Measurements from ENCODE around the gene SOX3. TPM values are rescaled to one million over a fixed set of nuclear protein-coding genes. Genes with fewer than 3 reads are reported as not detected.

SOX3 gene
- total RNA-seq, 5 donors from 2014 or later (not counting 1 experiment from before 2014, with no cell fraction given) = not detected

- Histone ChIP-seq H3K36me3 (ENCODE audit: control insufficient read depth in 2 of 2, extremely low read depth in 1 of 2, insufficient read depth in 1 of 2, low read length in 1 of 2) (no peaks in the 10 kb centered on the region), H3K27me3 (replicated peaks in 1 of 2; ENCODE audit: control insufficient read depth in 2 of 2, extremely low read depth in 1 of 2, insufficient read depth in 2 of 2, low read length in 1 of 2) (peaks cover 10 to 68% of the 10 kb centered on the region in 2 experiments), H3K9me3 (no peaks in the 10 kb centered on the region), H3K4me1 (ENCODE audit: control insufficient read depth in 1 of 2, extremely low read depth in 1 of 2, insufficient read depth in 2 of 2, low read length in 2 of 2) (peaks cover 2 to 4% of the 10 kb centered on the region in 2 experiments), H3K4me3 (ENCODE audit: control insufficient read depth in 1 of 2, extremely low read depth in 1 of 2, low read length in 1 of 2) (no peak overlapping the region), H3K27ac (ENCODE audit: low read length) (no peak overlapping the region)
- H3K9me3 Mint-ChIP-seq = no peaks in the 10 kb centered on the region
- DNase-seq (no peak), ATAC-seq (replicated peaks in 1 of 4) (no peak)
- ChIA-PET POLR2A (no interaction called here), CTCF (no interaction called here)
- H3K36me3 Mint-ChIP-seq = no peaks in the 10 kb centered on the region
- H3K27me3 Mint-ChIP-seq = peaks cover 44 to 57% of the 10 kb centered on the region in 2 donors
- peaks cover 0 to 7% (median 6%) of the 10 kb centered on the region in 3 donors for H3K4me1 Mint-ChIP-seq
- WGBS (ENCODE audit: insufficient coverage) = 9% methylated on average over 16 of the region's 36 CpGs
- no peak overlapping the region for H3K4me3 Mint-ChIP-seq
- no peak overlapping the region for H3K27ac Mint-ChIP-seq
Measured at GRCh38 chrX:140507223-140507981, 2.5 kb upstream of the SOX3 start.

- no peak overlapping the region for H3K4me3 ChIP-seq (ENCODE audit: control insufficient read depth in 1 of 2, extremely low read depth in 1 of 2, low read length in 1 of 2)
- ChIA-PET POLR2A (no interaction called here), CTCF (no interaction called here)
- no peak overlapping the region for H3K27ac ChIP-seq (ENCODE audit: low read length)
- no peaks in the 10 kb centered on the region for H3K36me3 ChIP-seq (ENCODE audit: control insufficient read depth in 2 of 2, extremely low read depth in 1 of 2, insufficient read depth in 1 of 2, low read length in 1 of 2)
- Mint-ChIP-seq H3K4me1 (peaks cover 0 to 10% (median 6%) of the 10 kb centered on the region in 3 donors), H3K27me3 (peaks cover 44 to 65% of the 10 kb centered on the region in 2 donors), H3K36me3 (no peaks in the 10 kb centered on the region), H3K9me3 (no peaks in the 10 kb centered on the region), H3K4me3 (peak overlapping the region in 1 of 3 donors; percentile 37), H3K27ac (no peak overlapping the region)
- ATAC-seq (replicated peaks in 1 of 4) = no peak
- WGBS (ENCODE audit: insufficient coverage) = 9% methylated on average over 28 of the region's 63 CpGs
- peaks cover 2 to 4% of the 10 kb centered on the region in 2 experiments for H3K4me1 ChIP-seq (ENCODE audit: control insufficient read depth in 1 of 2, extremely low read depth in 1 of 2, insufficient read depth in 2 of 2, low read length in 2 of 2)
- no peaks in the 10 kb centered on the region for H3K9me3 ChIP-seq
- peaks cover 5 to 77% of the 10 kb centered on the region in 2 experiments for H3K27me3 ChIP-seq (replicated peaks in 1 of 2; ENCODE audit: control insufficient read depth in 2 of 2, extremely low read depth in 1 of 2, insufficient read depth in 2 of 2, low read length in 1 of 2)
- DNase-seq = no peak
Measured at GRCh38 chrX:140505421-140506337, 810 bp upstream of the SOX3 start.

GRCh38 chrX:140503714-140504351 is 1.0 kb downstream of the SOX3 start:
- DNase-seq (no peak), ATAC-seq (replicated peaks in 1 of 4) (no peak)
- Histone ChIP-seq H3K27me3 (replicated peaks in 1 of 2; ENCODE audit: control insufficient read depth in 2 of 2, extremely low read depth in 1 of 2, insufficient read depth in 2 of 2, low read length in 1 of 2) (peaks cover 7 to 70% of the 10 kb centered on the region in 2 experiments), H3K27ac (ENCODE audit: low read length) (no peak overlapping the region), H3K36me3 (ENCODE audit: control insufficient read depth in 2 of 2, extremely low read depth in 1 of 2, insufficient read depth in 1 of 2, low read length in 1 of 2) (no peaks in the 10 kb centered on the region), H3K4me3 (ENCODE audit: control insufficient read depth in 1 of 2, extremely low read depth in 1 of 2, low read length in 1 of 2) (no peak overlapping the region), H3K4me1 (ENCODE audit: control insufficient read depth in 1 of 2, extremely low read depth in 1 of 2, insufficient read depth in 2 of 2, low read length in 2 of 2) (peaks cover 2 to 4% of the 10 kb centered on the region in 2 experiments), H3K9me3 (no peaks in the 10 kb centered on the region)
- H3K27ac Mint-ChIP-seq = no peak overlapping the region
- ChIA-PET CTCF (interaction anchor here in 1 of 2 donors (0.6 kb wide), 1 partner anchor 367 kb away, joined by 6 read pairs; no protein-coding TSS in a partner anchor), POLR2A (no interaction called here)
- no peaks in the 10 kb centered on the region for H3K9me3 Mint-ChIP-seq
- H3K4me3 Mint-ChIP-seq = peak overlapping the region in 1 of 3 donors; percentile 57
- WGBS (ENCODE audit: insufficient coverage) = 7% methylated on average over 62 of the region's 92 CpGs
- H3K4me1 Mint-ChIP-seq = peaks cover 0 to 10% (median 6%) of the 10 kb centered on the region in 3 donors
- peaks cover 48 to 62% of the 10 kb centered on the region in 2 donors for H3K27me3 Mint-ChIP-seq
- H3K36me3 Mint-ChIP-seq = no peaks in the 10 kb centered on the region

GRCh38 chrX:140503238-140503601 is 1.6 kb downstream of the SOX3 start:
- H3K27ac ChIP-seq (ENCODE audit: low read length) = no peak overlapping the region
- ATAC-seq (replicated peaks in 1 of 4) (no peak), DNase-seq (no peak)
- Mint-ChIP-seq H3K36me3 (no peaks in the 10 kb centered on the region), H3K4me3 (peak overlapping the region in 2 of 3 donors; percentile 48 to 57), H3K27me3 (peaks cover 50 to 61% of the 10 kb centered on the region in 2 donors), H3K4me1 (peaks cover 0 to 10% (median 6%) of the 10 kb centered on the region in 3 donors), H3K9me3 (no peaks in the 10 kb centered on the region), H3K27ac (no peak overlapping the region)
- H3K27me3 ChIP-seq (replicated peaks in 1 of 2; ENCODE audit: control insufficient read depth in 2 of 2, extremely low read depth in 1 of 2, insufficient read depth in 2 of 2, low read length in 1 of 2) = peaks cover 7 to 64% of the 10 kb centered on the region in 2 experiments
- POLR2A ChIA-PET = no interaction called here
- 20% methylated on average over 1 of the region's 14 CpGs for WGBS (ENCODE audit: insufficient coverage)
- no peaks in the 10 kb centered on the region for H3K36me3 ChIP-seq (ENCODE audit: control insufficient read depth in 2 of 2, extremely low read depth in 1 of 2, insufficient read depth in 1 of 2, low read length in 1 of 2)
- CTCF ChIA-PET = interaction anchor here in 1 of 2 donors (0.6 kb wide), 1 partner anchor 367 kb away, joined by 6 read pairs; no protein-coding TSS in a partner anchor
- peaks cover 2 to 4% of the 10 kb centered on the region in 2 experiments for H3K4me1 ChIP-seq (ENCODE audit: control insufficient read depth in 1 of 2, extremely low read depth in 1 of 2, insufficient read depth in 2 of 2, low read length in 2 of 2)
- no peaks in the 10 kb centered on the region for H3K9me3 ChIP-seq
- no peak overlapping the region for H3K4me3 ChIP-seq (ENCODE audit: control insufficient read depth in 1 of 2, extremely low read depth in 1 of 2, low read length in 1 of 2)

GRCh38 chrX:140502491-140503237 is 2.2 kb downstream of the SOX3 start:
- ChIA-PET POLR2A (no interaction called here), CTCF (interaction anchor here in 1 of 2 donors (0.6 kb wide), 1 partner anchor 366 kb away, joined by 6 read pairs; no protein-coding TSS in a partner anchor)
- peaks cover 0 to 10% (median 6%) of the 10 kb centered on the region in 3 donors for H3K4me1 Mint-ChIP-seq
- peaks cover 55 to 58% of the 10 kb centered on the region in 2 donors for H3K27me3 Mint-ChIP-seq
- ATAC-seq (replicated peaks in 1 of 4) (no peak), DNase-seq (no peak)
- Histone ChIP-seq H3K27me3 (replicated peaks in 1 of 2; ENCODE audit: control insufficient read depth in 2 of 2, extremely low read depth in 1 of 2, insufficient read depth in 2 of 2, low read length in 1 of 2) (peaks cover 7 to 59% of the 10 kb centered on the region in 2 experiments), H3K27ac (ENCODE audit: low read length) (no peak overlapping the region), H3K9me3 (no peaks in the 10 kb centered on the region), H3K4me3 (ENCODE audit: control insufficient read depth in 1 of 2, extremely low read depth in 1 of 2, low read length in 1 of 2) (no peak overlapping the region), H3K36me3 (ENCODE audit: control insufficient read depth in 2 of 2, extremely low read depth in 1 of 2, insufficient read depth in 1 of 2, low read length in 1 of 2) (no peaks in the 10 kb centered on the region), H3K4me1 (ENCODE audit: control insufficient read depth in 1 of 2, extremely low read depth in 1 of 2, insufficient read depth in 2 of 2, low read length in 2 of 2) (peaks cover 2 to 4% of the 10 kb centered on the region in 2 experiments)
- 13% methylated on average over 12 of the region's 40 CpGs for WGBS (ENCODE audit: insufficient coverage)
- no peaks in the 10 kb centered on the region for H3K9me3 Mint-ChIP-seq
- peak overlapping the region in 2 of 3 donors; percentile 13 to 57 for H3K4me3 Mint-ChIP-seq
- H3K27ac Mint-ChIP-seq = no peak overlapping the region
- no peaks in the 10 kb centered on the region for H3K36me3 Mint-ChIP-seq

Data from T-cell (primary cell).